AG09309 (cell line): ENCODE measurements around the gene RBM43.
A peak's percentile ranks its signal among the peaks of the same experiment; 100 is the strongest.
"Not testable (repeated sequence)": the region's sequence is repeated elsewhere in the genome, so short reads cannot be mapped to it uniquely, and the experiment has no call there.

ENCODE experiments used
- DNase-seq: peaks from one replicate; pipeline ENCODE4 v3.0.0-alpha.2; 2010; ENCODE audit warnings: low read depth
- H3K4me3 ChIP-seq: 2 replicates; pipeline ENCODE4 v1.5.1; 2011; ENCODE audit warnings: mild to moderate bottlenecking, low read depth, low read length, moderate library complexity; ENCODE audit not compliant: control insufficient read depth
- CTCF ChIP-seq: IDR thresholded peaks from 2 replicates; pipeline ENCODE4 v1.5.1; 2011; ENCODE audit warnings: mild to moderate bottlenecking, low read depth, low read length, inconsistent platforms; ENCODE audit not compliant: insufficient read depth, control insufficient read depth; ENCODE audit errors: missing control alignments

The RBM43 gene

GRCh38 chr2:151261231-151261976, at the start of gene RBM43:
Gene RBM43, minus strand, starts transcription at chr2:151261863. Its CDS starts 136 bp downstream, at chr2:151261727.
- DNase-seq, result peak; percentile 86
- peak within 1 kb of the TSS; percentile 81 for H3K4me3 ChIP-seq
- TF ChIP-seq CTCF, result no peak

GRCh38 chr2:151310313-151310712, 48.6 kb upstream of the RBM43 start:
- H3K4me3 ChIP-seq, DNase-seq: not testable (repeated sequence)

- DNase-seq, result peak; percentile 70
- TF ChIP-seq CTCF, result no peak
These were observed 45.0 kb upstream of the RBM43 start for GRCh38 chr2:151306621-151307020.

GRCh38 chr2:151305129-151305691, 43.5 kb upstream of the RBM43 start:
- TF ChIP-seq CTCF, result no peak
- DNase-seq, result no peak
- H3K4me3 ChIP-seq, result no peak overlapping the region

More at GRCh38 chr2:151306621-151307020, 45.0 kb upstream of the RBM43 start:
- no peak overlapping the region for H3K4me3 ChIP-seq

- H3K4me3 ChIP-seq, result no peak overlapping the region
- no peak for TF ChIP-seq CTCF
- DNase-seq, result peak; percentile 68
These were observed 41.2 kb upstream of the RBM43 start for GRCh38 chr2:151302879-151303278.

- DNase-seq, result no peak
- no peak overlapping the region for H3K4me3 ChIP-seq
- no peak for TF ChIP-seq CTCF
These were observed 40.7 kb upstream of the RBM43 start for GRCh38 chr2:151302404-151302803.

GRCh38 chr2:151299920-151300539, 38.4 kb upstream of the RBM43 start:
- no peak for DNase-seq
- no peak overlapping the region for H3K4me3 ChIP-seq
- no peak for TF ChIP-seq CTCF
